HFFc6 (cell line): ENCODE data around the gene CMTM1. TPM values are rescaled to one million over a fixed set of nuclear protein-coding genes. Genes with fewer than 3 reads are reported as not detected.

Experiments
- DNase-seq: peaks from one replicate; pipeline ENCODE4 v3.0.0-alpha.2; 2018
- H3K27ac Mint-ChIP-seq: 2 replicates; pipeline ENCODE4 v1.8.0; 2020; ENCODE audit warnings: mild to moderate bottlenecking, mixed read lengths
- H3K27me3 Mint-ChIP-seq: 2 replicates; pipeline ENCODE4 v1.8.0; 2021; ENCODE audit warnings: mild to moderate bottlenecking, moderate library complexity, mixed read lengths; ENCODE audit not compliant: insufficient read depth
- H3K36me3 Mint-ChIP-seq: 2 replicates; pipeline ENCODE4 v1.8.0; 2021; ENCODE audit warnings: low read depth, mixed read lengths
- H3K4me1 Mint-ChIP-seq: 2 replicates; pipeline ENCODE4 v1.8.0; 2020; ENCODE audit warnings: low read depth, mixed read lengths
- H3K4me3 Mint-ChIP-seq: 2 replicates; pipeline ENCODE4 v1.8.0; 2020; ENCODE audit warnings: mild to moderate bottlenecking, moderate library complexity, mixed read lengths
- H3K9me3 Mint-ChIP-seq: 2 replicates; pipeline ENCODE4 v1.8.0; 2020; ENCODE audit warnings: mild to moderate bottlenecking, mixed read lengths
- total RNA-seq, 6 experiments: library from RNA; stranded (reverse); fragmentation: NEBNext Ultra II Directional; extraction: Animal tissue kit (Norgen Biotek cat#: 25700); gene quantifications; 2 replicates in 1 of 6; 3 replicates in 5 of 6; pipeline ENCODE4 v1.2.3, GENCODE V29; 2021
- TF ChIP-seq, protein P1 (sequence below): fragments of 200-600 bp; sonication (generic); IDR thresholded peaks from 2 replicates; pipeline ENCODE4 v1.5.0; 2021; ENCODE audit warnings: antibody characterized with exemption, mild to moderate bottlenecking

The CMTM1 gene
- total RNA-seq, 6 experiments from 2014 or later: 4.2 to 5.5 (median 4.9) TPM

DNA sequence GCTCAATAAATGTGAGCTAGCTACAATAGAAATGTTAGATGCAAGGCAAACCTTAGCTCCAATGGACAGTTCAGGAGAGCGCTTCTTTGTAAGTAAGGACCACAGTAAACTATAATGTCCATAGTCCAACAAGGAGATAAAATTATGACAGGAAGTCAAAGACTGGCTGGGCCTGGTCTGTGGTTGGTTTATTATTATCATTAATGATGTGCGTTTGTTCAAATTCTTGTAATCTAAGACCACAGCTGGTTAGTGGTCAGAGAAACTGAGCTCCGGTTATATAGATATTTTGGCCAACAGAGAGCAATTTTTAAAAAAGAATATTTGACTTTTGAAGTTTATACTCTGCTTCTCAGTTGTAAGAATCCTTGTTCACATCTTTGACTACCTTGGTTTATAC is 8.3 kb downstream of the CMTM1 start:
- Mint-ChIP-seq H3K27me3 (peaks cover 8% of the 10 kb centered on the region), H3K9me3 (no peaks in the 10 kb centered on the region), H3K4me1 (peaks cover 12% of the 10 kb centered on the region), H3K4me3 (no peak overlapping the region), H3K27ac (no peak overlapping the region), H3K36me3 (no peaks in the 10 kb centered on the region; the same call in 1 of the 2 replicates)
- TF ChIP-seq, protein P1, sequence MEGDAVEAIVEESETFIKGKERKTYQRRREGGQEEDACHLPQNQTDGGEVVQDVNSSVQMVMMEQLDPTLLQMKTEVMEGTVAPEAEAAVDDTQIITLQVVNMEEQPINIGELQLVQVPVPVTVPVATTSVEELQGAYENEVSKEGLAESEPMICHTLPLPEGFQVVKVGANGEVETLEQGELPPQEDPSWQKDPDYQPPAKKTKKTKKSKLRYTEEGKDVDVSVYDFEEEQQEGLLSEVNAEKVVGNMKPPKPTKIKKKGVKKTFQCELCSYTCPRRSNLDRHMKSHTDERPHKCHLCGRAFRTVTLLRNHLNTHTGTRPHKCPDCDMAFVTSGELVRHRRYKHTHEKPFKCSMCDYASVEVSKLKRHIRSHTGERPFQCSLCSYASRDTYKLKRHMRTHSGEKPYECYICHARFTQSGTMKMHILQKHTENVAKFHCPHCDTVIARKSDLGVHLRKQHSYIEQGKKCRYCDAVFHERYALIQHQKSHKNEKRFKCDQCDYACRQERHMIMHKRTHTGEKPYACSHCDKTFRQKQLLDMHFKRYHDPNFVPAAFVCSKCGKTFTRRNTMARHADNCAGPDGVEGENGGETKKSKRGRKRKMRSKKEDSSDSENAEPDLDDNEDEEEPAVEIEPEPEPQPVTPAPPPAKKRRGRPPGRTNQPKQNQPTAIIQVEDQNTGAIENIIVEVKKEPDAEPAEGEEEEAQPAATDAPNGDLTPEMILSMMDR: no peak
- DNase-seq: no peak

DNA sequence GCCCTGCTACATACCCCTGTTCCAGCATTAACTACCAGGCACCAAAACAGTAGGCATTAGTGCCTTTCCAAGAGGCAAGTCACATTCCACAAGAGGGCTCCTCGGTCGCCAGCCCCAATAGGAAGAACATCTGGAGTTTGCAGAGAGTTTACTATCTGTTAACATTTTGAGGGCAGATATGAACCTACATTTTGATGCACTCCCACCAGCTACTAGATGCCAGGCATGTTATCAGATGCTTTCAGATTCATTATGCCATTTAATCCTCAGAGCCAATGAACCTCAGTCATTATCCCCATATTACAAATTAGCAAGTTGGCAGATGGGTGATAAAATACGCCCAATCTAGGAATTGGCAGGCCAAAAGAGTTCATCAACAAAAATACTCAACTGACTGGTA is 8.8 kb downstream of the CMTM1 start:
- no peak overlapping the region for H3K4me3 Mint-ChIP-seq
- H3K36me3 Mint-ChIP-seq: no peaks in the 10 kb centered on the region; the same call in 1 of the 2 replicates
- TF ChIP-seq, protein P1: no peak
- no peak for DNase-seq
- peaks cover 8% of the 10 kb centered on the region for H3K27me3 Mint-ChIP-seq
- no peak overlapping the region for H3K27ac Mint-ChIP-seq
- peaks cover 8% of the 10 kb centered on the region for H3K4me1 Mint-ChIP-seq
- H3K9me3 Mint-ChIP-seq: no peaks in the 10 kb centered on the region

DNA sequence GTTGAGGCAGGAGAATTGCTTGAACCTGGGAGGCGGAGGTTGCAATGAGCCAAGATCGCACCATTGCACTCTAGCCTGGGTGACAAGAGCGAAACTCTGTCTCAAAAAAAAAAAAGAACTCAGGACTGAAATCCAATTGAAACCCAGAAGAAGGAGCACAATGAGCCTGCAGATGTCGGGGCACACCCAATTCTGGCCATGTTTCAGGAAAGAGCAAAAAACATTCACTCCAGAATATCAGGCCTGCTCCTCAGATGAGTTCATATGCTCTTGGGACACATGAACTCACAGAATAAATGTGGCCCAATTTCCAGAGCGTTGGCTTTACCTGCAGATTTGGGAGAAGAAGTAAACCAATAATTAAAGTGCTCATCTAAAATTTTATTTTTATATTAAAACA is 10.1 kb downstream of the CMTM1 start:
- Mint-ChIP-seq H3K27me3 (peaks cover 8% of the 10 kb centered on the region), H3K4me1 (peaks cover 14% of the 10 kb centered on the region)
- DNase-seq: no peak

DNA sequence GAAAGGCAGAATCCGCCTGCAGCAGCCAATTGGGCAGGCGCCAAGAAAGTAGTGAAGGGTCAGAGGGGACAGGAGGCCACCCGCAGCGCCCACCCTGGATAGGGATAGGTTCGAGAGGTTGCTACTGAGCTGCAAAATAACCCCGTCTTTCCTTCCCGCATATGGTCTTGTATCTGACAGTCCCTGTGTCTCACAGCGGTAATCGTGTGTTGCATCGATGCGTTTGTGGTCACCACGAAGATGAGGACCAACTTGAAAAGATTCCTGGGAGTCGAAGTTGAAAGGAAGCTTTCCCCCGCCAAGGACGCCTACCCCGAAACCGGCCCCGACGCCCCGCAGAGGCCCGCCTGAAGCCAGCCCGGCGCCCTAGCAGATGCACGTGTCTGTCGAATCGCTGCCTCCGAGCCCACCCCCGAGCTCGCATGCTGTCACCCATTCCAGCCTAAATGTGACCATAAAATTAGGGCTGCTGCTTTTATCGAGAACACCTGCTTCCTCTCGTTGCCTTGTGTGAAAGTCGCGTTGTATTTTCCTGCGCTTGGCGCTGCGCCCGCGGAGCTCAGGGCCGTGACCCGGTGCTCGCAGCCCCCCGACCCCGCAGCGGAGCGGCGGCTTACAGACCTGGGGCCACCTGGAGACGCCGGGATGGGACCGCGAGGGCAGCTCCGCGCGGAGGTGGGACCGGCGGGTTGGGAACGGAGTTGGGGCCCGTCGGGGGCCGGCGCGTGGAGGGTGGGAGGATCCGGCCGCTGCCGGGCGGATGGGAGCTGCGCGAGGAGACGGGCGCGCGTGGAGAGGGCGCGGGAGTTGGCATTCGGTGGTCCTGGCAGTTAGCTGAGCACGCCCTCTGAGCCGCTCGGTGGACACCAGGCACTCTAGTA is 12.7 kb downstream of the CMTM1 start, which contains the start of gene CMTM2:
TSS of gene CMTM2 (plus strand) at position 813 of the 881 bp plus-strand sequence. CDS start 145 bp downstream, outside the sequence.
- no peaks in the 10 kb centered on the region for H3K36me3 Mint-ChIP-seq
- no peak for DNase-seq
- no peak within 1 kb of the TSS; the same call in 1 of the 2 replicates for H3K4me3 Mint-ChIP-seq
- TF ChIP-seq, protein P1: no peak
- H3K9me3 Mint-ChIP-seq: no peaks in the 10 kb centered on the region
- peaks cover 20% of the 10 kb centered on the region for H3K4me1 Mint-ChIP-seq
- H3K27ac Mint-ChIP-seq: no peak within 1 kb of the TSS
- H3K27me3 Mint-ChIP-seq: peaks cover 8% of the 10 kb centered on the region

More for the DNA sequence above, 10.1 kb downstream of the CMTM1 start:
- TF ChIP-seq, protein P1: no peak
- no peaks in the 10 kb centered on the region for H3K36me3 Mint-ChIP-seq
- no peak overlapping the region for H3K27ac Mint-ChIP-seq
- H3K9me3 Mint-ChIP-seq: no peaks in the 10 kb centered on the region
- no peak overlapping the region for H3K4me3 Mint-ChIP-seq

DNA sequence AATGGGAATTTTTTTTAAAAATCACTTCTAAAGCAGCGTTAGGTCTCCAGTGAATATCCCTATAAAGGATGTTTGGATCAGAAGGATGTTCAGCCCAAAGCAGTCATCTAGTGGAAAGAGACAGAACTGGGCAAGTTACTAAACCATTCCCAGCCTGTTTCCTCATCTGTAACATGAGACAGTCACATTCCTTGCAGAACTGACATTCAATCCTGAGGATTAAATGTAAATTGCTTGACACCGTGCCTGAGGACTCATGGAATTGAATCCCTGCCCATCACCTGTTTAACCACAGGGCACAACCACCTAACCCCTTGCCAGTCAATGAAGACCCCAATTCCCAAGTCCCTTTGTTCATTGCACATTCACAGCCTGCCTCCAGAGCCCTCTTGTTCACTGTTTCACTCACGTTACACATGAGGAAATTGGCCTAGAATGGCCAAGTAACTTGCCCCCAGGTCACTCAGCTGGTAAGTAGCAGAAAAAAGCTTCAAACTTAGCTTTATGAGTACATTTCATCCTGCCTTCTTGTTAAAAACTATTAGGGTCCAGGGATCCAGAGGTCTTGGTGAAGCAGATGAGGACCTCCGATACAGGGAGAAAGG is 14.5 kb downstream of the CMTM1 start:
- Mint-ChIP-seq H3K9me3 (no peaks in the 10 kb centered on the region), H3K36me3 (no peaks in the 10 kb centered on the region), H3K27me3 (peaks cover 8% of the 10 kb centered on the region), H3K4me3 (no peak overlapping the region), H3K27ac (peak overlapping the region; percentile 27; the same call in 1 of the 2 replicates), H3K4me1 (peaks cover 20% of the 10 kb centered on the region)
- TF ChIP-seq, protein P1: peak; percentile 29
- DNase-seq: peak; percentile 72
